K562 (cell line): ENCODE data around the gene POM121. TPM values are rescaled to one million over a fixed set of nuclear protein-coding genes. Genes with fewer than 3 reads are reported as not detected.

ENCODE experiments used
- ATAC-seq: fragments of 200-7000 bp; cut with Tn5 transposase; 3 replicates; pipeline ENCODE4 v1.9.1; 2020; ENCODE audit warnings: moderate library complexity
- BruUV-seq: library from RNA; stranded (reverse); fragments of 400-500 nt; replicated peaks from 2 replicates; lab custom pipeline; 2021; lab: Mats Ljungman, UMichigan
- CTCF ChIA-PET: fragments of 300-600 bp; formaldehyde crosslinking; extraction: SDS; loops from one replicate; lab custom pipeline; 2021; ENCODE audit warnings: low intra/inter-chr PET ratio; lab: Yijun Ruan, JAX
- POLR2A ChIA-PET: fragments of 300-600, 350-650 bp; sonication (Branson Sonifier 250); formaldehyde crosslinking; extraction: SDS; loops from one replicate; lab custom pipeline; 2021; ENCODE audit warnings: antibody characterized with exemption, inconsistent platforms; lab: Yijun Ruan, JAX
- DNase-seq, 4 experiments: peaks; one replicate each; pipeline versions ENCODE4 v3.0.0 to v3.0.0-alpha.2; 2011 to 2018; ENCODE audit warnings: low spot score in 3 of 4, mixed read lengths in 3 of 4; ENCODE audit errors: extremely low read depth in 1 of 4
- FAIRE-seq: peaks from 2 replicates; lab custom pipeline; 2011; peaks lifted over from hg19 to GRCh38; lab: Jason Lieb, UNC
- H2AFZ ChIP-seq: 2 replicates; pipeline ENCODE4 v1.6.0; 2011; ENCODE audit warnings: low read depth, low read length, control low read depth, inconsistent platforms
- H3K27ac ChIP-seq: fragments of 200-600 bp; 3 replicates; pipeline ENCODE4 v1.8.0; 2011; ENCODE audit warnings: low read depth, mild to moderate bottlenecking, control low read depth, inconsistent platforms, low read length, moderate library complexity, mixed read lengths; ENCODE audit errors: extremely low read depth
- H3K27me3 ChIP-seq, 2 experiments: fragments of 300-600 bp in 1 of 2; 2 replicates in 1 of 2; 3 replicates in 1 of 2; pipeline versions ENCODE4 v1.6.0 to v1.8.0; 2011; ENCODE audit warnings: inconsistent platforms in 2 of 2, low read length in 2 of 2, mild to moderate bottlenecking in 1 of 2, mixed read lengths in 1 of 2, moderate library complexity in 1 of 2; ENCODE audit not compliant: control insufficient read depth in 2 of 2, insufficient read depth in 2 of 2
- H3K36me3 ChIP-seq: fragments of 300-600 bp; 3 replicates; pipeline ENCODE4 v1.8.0; 2011; ENCODE audit warnings: mild to moderate bottlenecking, low read length, inconsistent platforms; ENCODE audit not compliant: control insufficient read depth, insufficient read depth
- H3K4me1 ChIP-seq, 2 experiments: fragments of 200-600 bp in 1 of 2; replicated peaks in 1 of 2; 2 replicates in 1 of 2; 3 replicates in 1 of 2; pipeline versions ENCODE4 v1.5.1 to v1.8.0; 2011; ENCODE audit warnings: inconsistent platforms in 2 of 2, low read length in 2 of 2, mild to moderate bottlenecking in 1 of 2, mixed read lengths in 1 of 2, moderate library complexity in 1 of 2; ENCODE audit not compliant: control insufficient read depth in 2 of 2, insufficient read depth in 2 of 2
- H3K4me2 ChIP-seq: 2 replicates; pipeline ENCODE4 v1.6.1; 2011; ENCODE audit warnings: low read length, control low read depth, inconsistent platforms, mixed read lengths; ENCODE audit not compliant: insufficient read depth
- H3K4me3 ChIP-seq: fragments of 200-600 bp; sonication (generic), shearing (Covaris generic); 2 replicates; pipeline ENCODE4 v1.5.1; 2016; ENCODE audit warnings: control low read depth, inconsistent platforms
- H3K79me2 ChIP-seq: fragments of 200-600 bp; 3 replicates; pipeline ENCODE4 v1.8.0; 2011; ENCODE audit warnings: low read length, inconsistent platforms; ENCODE audit not compliant: control insufficient read depth, insufficient read depth
- H3K9ac ChIP-seq, 2 experiments: 2 replicates each; pipeline versions ENCODE4 v1.6.0 to v1.6.1; 2011; ENCODE audit warnings: low read depth in 2 of 2, low read length in 2 of 2, control low read depth in 1 of 2, inconsistent platforms in 1 of 2, mild to moderate bottlenecking in 1 of 2, mixed read lengths in 1 of 2; ENCODE audit not compliant: insufficient read depth in 1 of 2
- H3K9me1 ChIP-seq: one replicate; pipeline ENCODE4 v1.6.0; 2011; ENCODE audit warnings: inconsistent platforms, mild to moderate bottlenecking, low read length, moderate library complexity; ENCODE audit not compliant: control insufficient read depth, insufficient read depth
- H3K9me3 ChIP-seq: replicated peaks from 2 replicates; pipeline ENCODE4 v1.5.1; 2011; ENCODE audit warnings: low read depth, low read length, inconsistent platforms; ENCODE audit not compliant: control insufficient read depth, insufficient read depth
- H4K20me1 ChIP-seq: replicated peaks from 2 replicates; pipeline ENCODE4 v1.6.1; 2011; ENCODE audit warnings: low read length, inconsistent platforms, mixed read lengths; ENCODE audit not compliant: control insufficient read depth, insufficient read depth
- ATF4 ChIP-seq: fragments of 450-650 bp; formaldehyde crosslinking; IDR thresholded peaks from 2 replicates; pipeline ENCODE4 v1.4.0; 2022; ENCODE audit warnings: mild to moderate bottlenecking, moderate library complexity
- E2F5 ChIP-seq: sonication (generic); formaldehyde crosslinking; IDR thresholded peaks from 2 replicates; pipeline ENCODE4 v1.8.0; 2022; ENCODE audit warnings: mild to moderate bottlenecking, missing genetic modification reagents
- FOS ChIP-seq: IDR thresholded peaks from 3 replicates; pipeline ENCODE4 v1.6.1; 2011; ENCODE audit not compliant: insufficient read length; ENCODE audit errors: extremely low read depth
- HOXB6 ChIP-seq: fragments of 250-450 bp; sonication (Bioruptor Pico); IDR thresholded peaks from 2 replicates; pipeline ENCODE4 v1.5.1; 2022; ENCODE audit warnings: mild to moderate bottlenecking, borderline replicate concordance
- LARP7 ChIP-seq: fragments of 450-650 bp; IDR thresholded peaks from 2 replicates; pipeline ENCODE4 v1.6.1; 2016
- MBD1 ChIP-seq: fragments of 250-450 bp; sonication (Bioruptor Pico); IDR thresholded peaks from 2 replicates; pipeline ENCODE4 v1.8.0; 2022; ENCODE audit warnings: inconsistent platforms
- SNIP1 ChIP-seq: fragments of 450-650 bp; IDR thresholded peaks from 2 replicates; pipeline ENCODE4 v1.7.1; 2017; ENCODE audit warnings: low read depth, mild to moderate bottlenecking
- TBL1XR1 ChIP-seq, 2 experiments: IDR thresholded peaks; 2 replicates each; pipeline ENCODE4 v1.6.1; 2012; ENCODE audit warnings: improper control_type of control experiment in 2 of 2, low read length in 2 of 2, mild to moderate bottlenecking in 1 of 2
- TFAM ChIP-seq: fragments of 250-450 bp; sonication (Bioruptor Pico); conservative IDR thresholded peaks from 2 replicates; pipeline ENCODE4 v1.5.0; 2021; ENCODE audit warnings: mild to moderate bottlenecking, moderate library complexity
- WGBS: fragments of 100-300 bp; shearing (Covaris generic); methylation state at CpG from one replicate; pipeline ENCODE4 v1.1.6; 2016; ENCODE audit warnings: low coverage, mixed read lengths; ENCODE audit not compliant: insufficient coverage; ENCODE audit errors: missing lambda C conversion rate; 5-methylcytosine and 5-hydroxymethylcytosine counted together
- in situ Hi-C: fragments of 300-500 bp; cut with MboI; formaldehyde crosslinking; loops from 4 replicates; pipeline ENCODE4 v1.15.0; 2018; ENCODE audit warnings: inconsistent platforms, mixed read lengths
- intact Hi-C: fragments of 100-400 bp; cut with micrococcal nuclease; formaldehyde crosslinking; loops from 2 replicates; pipeline ENCODE4 v1.14.2; 2022
- polyA plus RNA-seq, 8 experiments: library from polyadenylated mRNA; depleted of rRNA in 4 of 8; stranded (reverse) in 5 of 8; unstranded in 3 of 8; fragments of >200 nt; fragmentation: Nextera tagmentation in 2 of 8; fragmentation: Illumina TruSeq in 1 of 8; extraction: Ambion mirVana in 2 of 8; extraction: Trizol in 1 of 8; gene quantifications; 2 replicates each; pipeline versions ENCODE4 v1.2.1 to v1.2.3, GENCODE V29; 2011 to 2014; ENCODE audit warnings: inconsistent platforms in 1 of 8, missing spikeins in 1 of 8
- total RNA-seq, 7 experiments: library from RNA; depleted of rRNA in 6 of 7; stranded (reverse); fragments of >200 nt in 6 of 7; fragmentation: Illumina TruSeq in 2 of 7; extraction: Trizol in 2 of 7; gene quantifications; 2 replicates each; pipeline versions ENCODE4 v1.2.1 to v1.2.3, GENCODE V29; 2011 to 2021; ENCODE audit warnings: low replicate concordance in 1 of 7

The POM121 gene
- total and polyA plus RNA-seq, 9 of the 15 experiments (the other 6 are each of a cell fraction or from before 2014, with no cell fraction given): 3.6 to 112 (median 12.5) TPM

- no peak for DNase-seq
- 95% methylated on average over 4 of the region's 4 CpGs for WGBS
- in situ Hi-C loops: loop anchor here (5.0 kb wide), 1 partner anchor 102 kb away; no protein-coding TSS in a partner anchor
- intact Hi-C loops: loop anchor here (5.0 kb wide), 1 partner anchor 92 kb away; the partner anchor contains the start of gene TYW1B
- BruUV-seq: no TSS peak
- peaks cover 60% of the 10 kb centered on the region for H3K36me3 ChIP-seq
- H3K27me3 ChIP-seq: no peaks in the 10 kb centered on the region
- peaks cover 85% of the 10 kb centered on the region for H3K79me2 ChIP-seq
- no peak for ATAC-seq
- no peak for FAIRE-seq
- H2AFZ ChIP-seq: no peak overlapping the region
- CTCF ChIA-PET: no interaction called here
- H3K9me3 ChIP-seq: no peaks in the 10 kb centered on the region
- no peak overlapping the region; a peak in 1 of 4 replicates for H3K9ac ChIP-seq
- no peak overlapping the region for H3K4me3 ChIP-seq
- no peak overlapping the region for H3K4me2 ChIP-seq
- POLR2A ChIA-PET: no interaction called here
- H4K20me1 ChIP-seq: peaks cover 11% of the 10 kb centered on the region; the same call in 1 of the 2 replicates
- no peaks in the 10 kb centered on the region for H3K9me1 ChIP-seq
- TF ChIP-seq MBD1 (CRISPR knock-in tag): no peak
- no peak for TF ChIP-seq SNIP1
- no peak for TF ChIP-seq TBL1XR1 (IDR thresholded peaks at IDR 0.05; ENCODE audit: low read length in 2 of 2)
- no peak for TF ChIP-seq HOXB6 (CRISPR knock-in tag)
- no peak for TF ChIP-seq FOS
- no peak for TF ChIP-seq TFAM (CRISPR knock-in tag)
- TF ChIP-seq E2F5: no peak
- no peak for TF ChIP-seq LARP7
- no peak for TF ChIP-seq ATF4 (CRISPR knock-in tag)
- H3K4me1 ChIP-seq: peaks cover 3 to 9% of the 10 kb centered on the region in 2 experiments; a peak in 3 of 5 replicates
- H3K27ac ChIP-seq: no peak overlapping the region
These were observed 5.6 kb upstream of the POM121 start for GRCh38 chr7:72919256-72919775.
